ENCODE data around the gene NAP1L4.

NAP1L4 gene

GRCh38 chr11:2902784-2903671, 89.1 kb downstream of the NAP1L4 start:
- DNase-seq, result no peak

GRCh38 chr11:2901854-2902783, 90.0 kb downstream of the NAP1L4 start:
- DNase-seq, result peak; percentile 31

GRCh38 chr11:2901196-2901796, 90.8 kb downstream of the NAP1L4 start:
- DNase-seq, result no peak

- DNase-seq, result no peak
These were observed 92.9 kb downstream of the NAP1L4 start for GRCh38 chr11:2899080-2899783.

GRCh38 chr11:2898366-2899079, 93.6 kb downstream of the NAP1L4 start:
- DNase-seq, result no peak

- DNase-seq, result no peak
These were observed 95.1 kb downstream of the NAP1L4 start for GRCh38 chr11:2897048-2897447.

- no peak for DNase-seq
These were observed 96.1 kb downstream of the NAP1L4 start for GRCh38 chr11:2896047-2896446.

Measured in NCI-H524 treated with DMSO at 0.1 percent for 48 hours (cell line).